ENCODE measurements around the gene RABL6.
"Not testable (repeated sequence)": the region's sequence is repeated elsewhere in the genome, so short reads cannot be mapped to it uniquely, and the experiment has no call there.

RABL6 gene

DNA sequence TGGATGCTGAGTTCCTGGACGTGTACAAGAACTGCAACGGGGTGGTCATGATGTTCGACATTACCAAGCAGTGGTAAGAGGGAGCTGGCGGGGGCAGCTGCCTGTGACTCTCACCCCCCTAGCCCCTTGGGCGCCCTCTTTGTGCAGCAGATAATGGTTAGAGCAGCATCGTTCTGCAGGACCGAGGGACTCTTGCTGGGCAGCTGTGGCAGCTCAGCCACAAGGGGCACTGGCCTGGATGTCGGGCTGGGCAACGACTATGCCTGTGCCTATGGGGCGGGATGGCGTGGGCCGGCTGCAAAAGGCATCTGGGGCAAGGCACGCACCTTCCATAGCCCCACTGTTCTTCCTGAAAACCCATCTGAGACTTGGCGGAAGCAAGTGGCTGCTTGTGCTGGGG lies 21.7 kb downstream of the RABL6 start:
- peaks cover 60% of the 10 kb centered on the region for H3K36me3 ChIP-seq (ENCODE audit: control insufficient read depth, insufficient read depth, low read length)
- H3K27ac ChIP-seq (ENCODE audit: insufficient read depth, low read length, poor library complexity, severe bottlenecking): no peak overlapping the region
- no peaks in the 10 kb centered on the region for H3K9me3 ChIP-seq (ENCODE audit: control insufficient read depth, low read length)
- no peaks in the 10 kb centered on the region for H3K4me1 ChIP-seq (ENCODE audit: control insufficient read depth, insufficient read depth, low read length, poor library complexity, severe bottlenecking)
- no peaks in the 10 kb centered on the region for H3K27me3 ChIP-seq (replicated peaks; ENCODE audit: control insufficient read depth, insufficient read depth, low read length, poor library complexity, severe bottlenecking)
- no peak for DNase-seq
- H3K4me3 ChIP-seq (ENCODE audit: insufficient read depth, low read depth, low read length, poor library complexity, severe bottlenecking): no peak overlapping the region

DNA sequence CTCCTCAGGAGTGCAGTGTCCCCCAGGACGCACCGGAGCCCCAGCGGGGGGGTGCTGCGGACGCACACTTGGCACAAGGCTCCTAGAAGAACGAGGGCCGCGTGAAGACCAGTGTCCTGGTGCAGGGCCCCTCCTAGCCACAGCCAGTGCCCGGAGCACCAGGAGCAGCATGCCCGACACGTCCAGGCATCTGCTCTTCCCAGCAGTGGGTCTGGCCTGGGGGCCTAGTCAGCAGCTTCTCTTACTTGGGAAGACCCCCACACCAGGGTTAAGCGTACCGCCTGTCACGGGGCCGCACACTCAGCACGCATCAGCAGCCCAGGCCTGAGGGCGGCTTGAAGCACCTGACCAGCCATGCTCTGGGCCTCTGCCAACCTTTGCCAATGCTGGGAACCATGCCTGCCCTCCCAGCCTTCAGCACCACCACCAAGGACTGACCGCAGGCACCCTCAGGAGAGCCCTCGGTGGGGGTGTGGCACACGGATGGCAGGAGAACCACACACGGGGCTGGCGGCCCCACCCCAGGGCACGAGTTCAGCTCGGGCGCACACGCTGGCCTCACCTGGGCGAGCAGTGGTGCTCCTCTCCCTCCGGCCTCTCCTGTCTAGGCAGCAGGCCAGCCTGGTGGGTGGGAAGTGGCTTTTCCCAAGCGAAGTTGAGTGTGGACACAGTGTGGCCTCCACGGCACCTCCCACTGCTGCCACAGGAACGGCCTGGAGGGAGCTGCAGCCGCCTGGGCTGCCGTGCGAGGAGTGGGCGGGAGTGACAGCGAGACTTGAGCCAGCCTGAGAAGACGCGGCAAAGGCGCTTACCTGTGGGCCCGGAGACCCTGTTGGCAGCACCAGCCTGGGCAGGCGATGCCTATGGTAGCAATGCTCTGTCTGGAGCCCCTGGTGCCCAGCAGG lies 22.5 kb downstream of the RABL6 start:
- Histone ChIP-seq H3K4me1 (ENCODE audit: control insufficient read depth, insufficient read depth, low read length, poor library complexity, severe bottlenecking) (no peaks in the 10 kb centered on the region), H3K27me3 (replicated peaks; ENCODE audit: control insufficient read depth, insufficient read depth, low read length, poor library complexity, severe bottlenecking) (no peaks in the 10 kb centered on the region), H3K36me3 (ENCODE audit: control insufficient read depth, insufficient read depth, low read length) (peaks cover 52% of the 10 kb centered on the region), H3K4me3 (ENCODE audit: insufficient read depth, low read depth, low read length, poor library complexity, severe bottlenecking) (no peak overlapping the region), H3K27ac (ENCODE audit: insufficient read depth, low read length, poor library complexity, severe bottlenecking) (no peak overlapping the region), H3K9me3 (ENCODE audit: control insufficient read depth, low read length) (no peaks in the 10 kb centered on the region)
- no peak for DNase-seq

DNA sequence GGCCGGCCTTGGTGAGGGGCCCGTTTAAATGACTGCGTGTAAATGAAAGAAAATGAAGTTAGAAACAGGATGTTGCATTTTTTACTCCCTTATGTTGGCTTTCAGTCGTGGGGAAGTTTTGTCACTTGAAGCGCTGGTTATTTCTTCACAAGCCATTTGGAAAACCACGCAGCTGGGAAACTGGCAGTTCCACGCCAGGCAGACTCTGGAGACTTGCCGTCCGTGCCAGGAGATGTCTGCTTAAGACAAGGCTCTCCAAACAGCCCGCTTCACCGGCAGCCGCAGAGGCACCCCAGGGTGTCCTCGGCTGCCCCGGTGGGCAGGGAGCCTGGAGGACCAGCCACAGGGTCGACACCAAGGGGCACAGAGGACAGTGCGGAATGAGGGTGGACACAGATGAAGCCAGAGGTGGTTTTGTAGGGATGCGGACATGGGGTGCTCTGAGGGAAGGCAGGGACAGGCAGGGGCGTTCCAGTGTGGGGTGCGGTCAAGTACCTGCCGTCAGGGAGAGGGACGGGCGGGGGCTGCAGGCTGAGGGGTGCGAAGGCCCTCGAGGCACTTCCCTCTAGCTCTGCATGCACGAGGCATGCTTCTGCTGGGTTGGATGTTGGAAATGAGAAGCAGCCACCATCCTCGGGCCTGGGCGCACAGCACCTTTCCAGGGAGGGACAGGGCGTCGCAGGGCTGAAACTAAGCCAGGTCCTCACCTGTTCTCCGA lies 23.4 kb downstream of the RABL6 start:
- Histone ChIP-seq H3K4me1 (ENCODE audit: control insufficient read depth, insufficient read depth, low read length, poor library complexity, severe bottlenecking) (no peaks in the 10 kb centered on the region), H3K27ac (ENCODE audit: insufficient read depth, low read length, poor library complexity, severe bottlenecking) (no peak overlapping the region), H3K27me3 (replicated peaks; ENCODE audit: control insufficient read depth, insufficient read depth, low read length, poor library complexity, severe bottlenecking) (no peaks in the 10 kb centered on the region), H3K9me3 (ENCODE audit: control insufficient read depth, low read length) (no peaks in the 10 kb centered on the region), H3K36me3 (ENCODE audit: control insufficient read depth, insufficient read depth, low read length) (peaks cover 43% of the 10 kb centered on the region), H3K4me3 (ENCODE audit: insufficient read depth, low read depth, low read length, poor library complexity, severe bottlenecking) (no peak overlapping the region)
- no peak for DNase-seq

DNA sequence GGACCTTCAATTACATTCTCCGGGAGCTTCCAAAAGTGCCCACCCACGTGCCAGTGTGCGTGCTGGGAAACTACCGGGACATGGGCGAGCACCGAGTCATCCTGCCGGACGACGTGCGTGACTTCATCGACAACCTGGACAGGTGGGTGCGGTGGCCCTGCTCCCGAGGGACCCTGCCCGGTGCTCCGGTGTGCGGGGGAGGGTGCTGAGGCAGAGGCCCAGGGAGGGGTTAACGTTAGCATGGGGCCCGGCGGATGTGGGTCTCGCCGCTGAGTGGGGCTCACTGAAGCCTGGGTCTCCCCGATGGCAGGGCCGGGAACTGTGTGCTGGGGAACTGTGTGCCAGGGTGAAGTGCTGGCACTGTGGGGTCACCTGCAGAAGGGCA lies 24.0 kb downstream of the RABL6 start:
- Histone ChIP-seq H3K9me3 (ENCODE audit: control insufficient read depth, low read length) (no peaks in the 10 kb centered on the region), H3K36me3 (ENCODE audit: control insufficient read depth, insufficient read depth, low read length) (peaks cover 38% of the 10 kb centered on the region), H3K4me1 (ENCODE audit: control insufficient read depth, insufficient read depth, low read length, poor library complexity, severe bottlenecking) (no peaks in the 10 kb centered on the region), H3K27me3 (replicated peaks; ENCODE audit: control insufficient read depth, insufficient read depth, low read length, poor library complexity, severe bottlenecking) (no peaks in the 10 kb centered on the region), H3K27ac (ENCODE audit: insufficient read depth, low read length, poor library complexity, severe bottlenecking) (no peak overlapping the region), H3K4me3 (ENCODE audit: insufficient read depth, low read depth, low read length, poor library complexity, severe bottlenecking) (no peak overlapping the region)
- DNase-seq: no peak

DNA sequence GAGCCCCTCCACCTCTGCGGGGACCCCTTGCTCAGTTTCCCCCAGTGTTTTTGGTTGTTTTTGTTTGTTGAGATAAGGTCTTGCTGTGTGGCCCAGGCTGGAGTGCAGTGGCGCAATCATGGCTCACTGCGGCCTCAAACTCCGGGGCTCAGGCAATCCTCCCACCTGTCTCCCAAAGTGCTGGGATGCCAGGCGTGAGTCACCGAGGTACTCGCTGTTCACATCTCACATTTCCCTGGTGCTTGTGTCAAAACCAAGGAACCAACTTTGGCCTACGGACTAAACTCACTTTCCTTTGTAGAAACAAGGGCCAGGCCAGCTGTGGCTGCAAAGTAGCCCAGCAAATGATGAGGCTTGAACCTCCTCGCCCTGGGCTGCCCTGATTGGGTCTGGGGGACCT lies 24.8 kb downstream of the RABL6 start:
- H3K36me3 ChIP-seq (ENCODE audit: control insufficient read depth, insufficient read depth, low read length): peaks cover 37% of the 10 kb centered on the region
- H3K4me1 ChIP-seq (ENCODE audit: control insufficient read depth, insufficient read depth, low read length, poor library complexity, severe bottlenecking): no peaks in the 10 kb centered on the region
- H3K4me3 ChIP-seq (ENCODE audit: insufficient read depth, low read depth, low read length, poor library complexity, severe bottlenecking): no peak overlapping the region
- H3K9me3 ChIP-seq (ENCODE audit: control insufficient read depth, low read length): no peaks in the 10 kb centered on the region
- H3K27ac ChIP-seq (ENCODE audit: insufficient read depth, low read length, poor library complexity, severe bottlenecking): no peak overlapping the region
- H3K27me3 ChIP-seq (replicated peaks; ENCODE audit: control insufficient read depth, insufficient read depth, low read length, poor library complexity, severe bottlenecking): no peaks in the 10 kb centered on the region
- DNase-seq: no peak

DNA sequence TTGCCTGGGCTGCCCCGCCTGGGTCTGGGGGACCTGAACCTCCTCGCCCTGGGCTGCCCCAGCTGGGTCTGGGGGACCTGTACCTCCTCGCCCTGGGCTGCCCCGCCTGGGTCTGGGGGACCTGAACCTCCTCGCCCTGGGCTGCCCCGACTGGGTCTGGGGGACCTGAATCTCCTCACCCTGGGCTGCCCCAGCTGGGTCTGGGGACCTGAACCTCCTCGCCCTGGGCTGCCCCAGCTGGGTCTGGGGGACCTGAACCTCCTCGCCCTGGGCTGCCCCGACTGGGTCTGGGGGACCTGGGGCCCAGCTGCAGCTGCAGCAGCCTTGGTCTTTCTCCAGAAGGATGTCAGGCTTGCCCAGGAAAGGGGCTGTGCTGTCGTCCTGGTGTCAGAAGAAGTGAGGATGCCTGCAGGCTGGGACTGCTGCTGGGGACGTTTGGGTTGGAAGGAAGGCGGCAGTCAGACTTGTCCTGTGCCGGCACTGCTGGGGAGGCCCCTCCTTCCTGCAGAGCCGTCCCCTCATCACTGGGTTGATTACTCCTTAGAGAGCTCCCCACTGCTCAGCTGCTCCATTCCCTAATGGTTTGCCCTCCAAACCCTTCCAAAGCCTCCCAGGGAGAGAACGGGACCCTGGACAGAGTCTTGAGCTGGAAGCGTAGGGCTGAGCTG lies 25.8 kb downstream of the RABL6 start:
- DNase-seq; H3K27ac ChIP-seq (ENCODE audit: insufficient read depth, low read length, poor library complexity, severe bottlenecking): not testable (repeated sequence)

DNA sequence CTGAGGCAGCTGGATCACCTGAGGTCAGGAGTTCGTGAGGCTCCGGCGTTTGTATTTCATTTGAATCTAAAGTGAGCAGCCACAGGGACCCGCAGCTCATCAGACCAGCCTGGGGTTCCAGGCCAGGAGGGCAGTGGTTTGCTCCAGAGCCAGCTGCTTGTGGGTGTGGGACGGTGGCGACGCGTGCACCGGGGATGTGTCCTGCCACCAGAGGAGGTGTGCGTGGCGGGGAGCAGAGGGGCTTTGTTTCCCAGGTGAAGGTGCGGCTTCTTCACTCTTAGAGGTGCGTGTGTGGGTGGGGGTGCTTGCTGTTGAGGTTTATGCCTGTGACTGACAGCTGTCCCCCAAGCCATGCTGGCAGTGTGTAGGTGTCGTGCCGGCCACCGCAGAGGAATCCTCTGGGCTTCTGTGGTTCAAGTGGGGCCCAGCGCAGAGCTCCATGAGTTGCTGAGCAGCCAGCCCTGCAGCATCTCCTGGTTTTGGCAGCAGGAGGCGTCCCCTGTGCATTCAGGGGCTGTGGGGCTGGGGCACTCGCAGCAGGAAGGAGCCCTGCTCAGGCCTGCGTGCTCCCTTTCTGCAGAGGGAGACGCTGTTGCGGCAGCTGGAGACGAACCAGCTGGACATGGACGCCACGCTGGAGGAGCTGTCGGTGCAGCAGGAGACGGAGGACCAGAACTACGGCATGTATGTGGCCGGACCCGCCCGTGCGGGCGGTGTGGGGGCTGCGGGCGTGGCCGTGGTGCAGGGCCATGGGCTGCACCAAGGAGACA lies 27.6 kb downstream of the RABL6 start:
- H3K27me3 ChIP-seq (replicated peaks; ENCODE audit: control insufficient read depth, insufficient read depth, low read length, poor library complexity, severe bottlenecking): no peaks in the 10 kb centered on the region
- no peak overlapping the region for H3K4me3 ChIP-seq (ENCODE audit: insufficient read depth, low read depth, low read length, poor library complexity, severe bottlenecking)
- no peaks in the 10 kb centered on the region for H3K9me3 ChIP-seq (ENCODE audit: control insufficient read depth, low read length)
- no peaks in the 10 kb centered on the region for H3K4me1 ChIP-seq (ENCODE audit: control insufficient read depth, insufficient read depth, low read length, poor library complexity, severe bottlenecking)
- no peak overlapping the region for H3K27ac ChIP-seq (ENCODE audit: insufficient read depth, low read length, poor library complexity, severe bottlenecking)
- no peak for DNase-seq
- peaks cover 24% of the 10 kb centered on the region for H3K36me3 ChIP-seq (ENCODE audit: control insufficient read depth, insufficient read depth, low read length)

More for the DNA sequence above, 25.8 kb downstream of the RABL6 start:
- H3K36me3 ChIP-seq (ENCODE audit: control insufficient read depth, insufficient read depth, low read length): peaks cover 36% of the 10 kb centered on the region
- not testable (repeated sequence) for H3K27me3 ChIP-seq (replicated peaks; ENCODE audit: control insufficient read depth, insufficient read depth, low read length, poor library complexity, severe bottlenecking); H3K4me3 ChIP-seq (ENCODE audit: insufficient read depth, low read depth, low read length, poor library complexity, severe bottlenecking); H3K4me1 ChIP-seq (ENCODE audit: control insufficient read depth, insufficient read depth, low read length, poor library complexity, severe bottlenecking); H3K9me3 ChIP-seq (ENCODE audit: control insufficient read depth, low read length)

DNA sequence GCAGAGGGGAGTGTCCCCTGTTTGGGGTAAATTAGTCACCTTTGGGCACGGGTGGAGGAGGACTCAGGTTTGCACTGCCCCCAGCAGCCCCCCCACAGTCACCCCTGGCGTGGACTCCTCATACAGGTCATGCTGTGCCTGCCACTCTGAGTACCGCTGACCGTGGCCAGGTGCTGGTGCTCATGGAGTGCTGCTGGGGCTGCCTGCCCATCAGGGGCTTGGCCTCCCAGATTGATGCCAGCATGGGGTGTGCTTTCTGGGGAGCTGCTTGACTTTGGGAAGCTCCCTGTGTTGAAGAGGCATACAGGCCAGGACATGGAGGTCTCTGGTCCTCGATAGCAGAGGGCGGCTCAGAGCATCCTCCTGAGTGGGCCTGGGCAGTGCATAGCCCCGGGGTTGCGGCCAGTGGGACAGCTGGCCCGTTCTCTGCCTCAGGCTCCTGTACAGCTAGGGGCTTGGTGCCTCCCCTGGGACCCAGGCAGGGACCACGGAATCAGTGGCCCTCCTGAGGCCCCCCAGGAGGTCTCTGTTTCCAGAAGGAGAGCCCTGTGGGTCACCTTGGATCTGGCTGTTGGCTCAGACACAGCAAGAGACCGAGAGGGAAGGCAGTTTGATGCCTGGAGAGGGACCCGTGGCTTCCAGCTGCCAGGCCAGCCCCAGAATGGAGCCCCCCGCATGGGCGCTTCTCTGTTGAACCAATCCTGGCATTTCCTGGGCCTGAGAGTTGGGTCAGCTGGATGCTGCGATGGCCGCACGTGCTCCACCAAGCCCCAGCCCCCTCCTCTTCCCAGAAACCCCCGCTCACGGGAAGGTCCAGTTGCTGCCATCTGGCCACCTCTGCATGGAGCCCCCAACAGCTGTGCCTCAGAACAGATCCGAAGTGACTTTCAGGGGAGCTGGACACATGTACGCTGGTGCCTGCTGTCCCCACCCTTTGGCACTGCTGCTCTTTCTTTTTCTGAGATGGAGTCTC lies 28.5 kb downstream of the RABL6 start:
- Histone ChIP-seq H3K27ac (ENCODE audit: insufficient read depth, low read length, poor library complexity, severe bottlenecking) (no peak overlapping the region), H3K4me1 (ENCODE audit: control insufficient read depth, insufficient read depth, low read length, poor library complexity, severe bottlenecking) (no peaks in the 10 kb centered on the region), H3K9me3 (ENCODE audit: control insufficient read depth, low read length) (no peaks in the 10 kb centered on the region), H3K4me3 (ENCODE audit: insufficient read depth, low read depth, low read length, poor library complexity, severe bottlenecking) (no peak overlapping the region), H3K36me3 (ENCODE audit: control insufficient read depth, insufficient read depth, low read length) (peaks cover 15% of the 10 kb centered on the region), H3K27me3 (replicated peaks; ENCODE audit: control insufficient read depth, insufficient read depth, low read length, poor library complexity, severe bottlenecking) (no peaks in the 10 kb centered on the region)
- no peak for DNase-seq
